HL-60 (cell line): Measurements from ENCODE around the gene UGGT2.

Experiments used
- DNase-seq, 2 experiments: peaks; one replicate each; pipeline ENCODE4 v3.0.0-alpha.2; 2010 to 2020; ENCODE audit warnings: low read depth in 1 of 2, low spot score in 1 of 2
- H3K27ac ChIP-seq: fragments of 250-450 bp; sonication (Bioruptor Pico); replicated peaks from 2 replicates; pipeline ENCODE4 v1.5.1; 2020; ENCODE audit warnings: mild to moderate bottlenecking, moderate library complexity
- H3K27me3 ChIP-seq: fragments of 250-450 bp; sonication (Bioruptor Pico); 2 replicates; pipeline ENCODE4 v1.5.1; 2021; ENCODE audit warnings: mild to moderate bottlenecking, moderate library complexity; ENCODE audit not compliant: insufficient read depth, poor library complexity, severe bottlenecking
- H3K4me3 ChIP-seq: replicated peaks from 2 replicates; pipeline ENCODE4 v1.5.1; 2011; ENCODE audit warnings: mild to moderate bottlenecking, control low read depth, low read length; ENCODE audit not compliant: insufficient read depth
- GABPA ChIP-seq: IDR thresholded peaks from 2 replicates; pipeline ENCODE4 v1.6.1; 2012; ENCODE audit warnings: low read depth
- POLR2AphosphoS5 ChIP-seq: IDR thresholded peaks from 2 replicates; pipeline ENCODE4 v1.6.1; 2012; ENCODE audit warnings: low read depth
- SPI1 ChIP-seq: IDR thresholded peaks from 2 replicates; pipeline ENCODE4 v1.6.1; 2012; ENCODE audit warnings: low read depth, mild to moderate bottlenecking, borderline replicate concordance
- TF ChIP-seq, protein P1 (sequence below): IDR thresholded peaks from 2 replicates; pipeline ENCODE4 v1.6.1; 2012; ENCODE audit warnings: low read depth; ENCODE audit not compliant: insufficient replicate concordance
- TF ChIP-seq, protein P2 (sequence below): IDR thresholded peaks from one replicate; pipeline ENCODE4 v1.5.1; 2011; ENCODE audit warnings: low read length, control low read depth, inconsistent platforms; ENCODE audit not compliant: insufficient read depth

The UGGT2 gene

GRCh38 chr13:96089139-96089538, 35.9 kb upstream of the UGGT2 start:
- H3K4me3 ChIP-seq, result no peak overlapping the region
- H3K27ac ChIP-seq, result no peak overlapping the region
- no peak for TF ChIP-seq GABPA
- no peak for TF ChIP-seq SPI1
- TF ChIP-seq POLR2AphosphoS5, result no peak
- TF ChIP-seq, protein P1, sequence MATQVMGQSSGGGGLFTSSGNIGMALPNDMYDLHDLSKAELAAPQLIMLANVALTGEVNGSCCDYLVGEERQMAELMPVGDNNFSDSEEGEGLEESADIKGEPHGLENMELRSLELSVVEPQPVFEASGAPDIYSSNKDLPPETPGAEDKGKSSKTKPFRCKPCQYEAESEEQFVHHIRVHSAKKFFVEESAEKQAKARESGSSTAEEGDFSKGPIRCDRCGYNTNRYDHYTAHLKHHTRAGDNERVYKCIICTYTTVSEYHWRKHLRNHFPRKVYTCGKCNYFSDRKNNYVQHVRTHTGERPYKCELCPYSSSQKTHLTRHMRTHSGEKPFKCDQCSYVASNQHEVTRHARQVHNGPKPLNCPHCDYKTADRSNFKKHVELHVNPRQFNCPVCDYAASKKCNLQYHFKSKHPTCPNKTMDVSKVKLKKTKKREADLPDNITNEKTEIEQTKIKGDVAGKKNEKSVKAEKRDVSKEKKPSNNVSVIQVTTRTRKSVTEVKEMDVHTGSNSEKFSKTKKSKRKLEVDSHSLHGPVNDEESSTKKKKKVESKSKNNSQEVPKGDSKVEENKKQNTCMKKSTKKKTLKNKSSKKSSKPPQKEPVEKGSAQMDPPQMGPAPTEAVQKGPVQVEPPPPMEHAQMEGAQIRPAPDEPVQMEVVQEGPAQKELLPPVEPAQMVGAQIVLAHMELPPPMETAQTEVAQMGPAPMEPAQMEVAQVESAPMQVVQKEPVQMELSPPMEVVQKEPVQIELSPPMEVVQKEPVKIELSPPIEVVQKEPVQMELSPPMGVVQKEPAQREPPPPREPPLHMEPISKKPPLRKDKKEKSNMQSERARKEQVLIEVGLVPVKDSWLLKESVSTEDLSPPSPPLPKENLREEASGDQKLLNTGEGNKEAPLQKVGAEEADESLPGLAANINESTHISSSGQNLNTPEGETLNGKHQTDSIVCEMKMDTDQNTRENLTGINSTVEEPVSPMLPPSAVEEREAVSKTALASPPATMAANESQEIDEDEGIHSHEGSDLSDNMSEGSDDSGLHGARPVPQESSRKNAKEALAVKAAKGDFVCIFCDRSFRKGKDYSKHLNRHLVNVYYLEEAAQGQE, result no peak
- TF ChIP-seq, protein P2, sequence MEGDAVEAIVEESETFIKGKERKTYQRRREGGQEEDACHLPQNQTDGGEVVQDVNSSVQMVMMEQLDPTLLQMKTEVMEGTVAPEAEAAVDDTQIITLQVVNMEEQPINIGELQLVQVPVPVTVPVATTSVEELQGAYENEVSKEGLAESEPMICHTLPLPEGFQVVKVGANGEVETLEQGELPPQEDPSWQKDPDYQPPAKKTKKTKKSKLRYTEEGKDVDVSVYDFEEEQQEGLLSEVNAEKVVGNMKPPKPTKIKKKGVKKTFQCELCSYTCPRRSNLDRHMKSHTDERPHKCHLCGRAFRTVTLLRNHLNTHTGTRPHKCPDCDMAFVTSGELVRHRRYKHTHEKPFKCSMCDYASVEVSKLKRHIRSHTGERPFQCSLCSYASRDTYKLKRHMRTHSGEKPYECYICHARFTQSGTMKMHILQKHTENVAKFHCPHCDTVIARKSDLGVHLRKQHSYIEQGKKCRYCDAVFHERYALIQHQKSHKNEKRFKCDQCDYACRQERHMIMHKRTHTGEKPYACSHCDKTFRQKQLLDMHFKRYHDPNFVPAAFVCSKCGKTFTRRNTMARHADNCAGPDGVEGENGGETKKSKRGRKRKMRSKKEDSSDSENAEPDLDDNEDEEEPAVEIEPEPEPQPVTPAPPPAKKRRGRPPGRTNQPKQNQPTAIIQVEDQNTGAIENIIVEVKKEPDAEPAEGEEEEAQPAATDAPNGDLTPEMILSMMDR, result no peak
- H3K27me3 ChIP-seq, result peaks cover 66% of the 10 kb centered on the region
- no peak for DNase-seq

- Histone ChIP-seq H3K4me3 (no peak overlapping the region), H3K27ac (no peak overlapping the region), H3K27me3 (peaks cover 42% of the 10 kb centered on the region)
- no peak for DNase-seq
- TF ChIP-seq, protein P1, result no peak
- no peak for TF ChIP-seq GABPA
- TF ChIP-seq POLR2AphosphoS5, result no peak
- TF ChIP-seq, protein P2, result no peak
- TF ChIP-seq SPI1, result no peak
Measured at GRCh38 chr13:96086736-96087135, 33.5 kb upstream of the UGGT2 start.

DNA sequence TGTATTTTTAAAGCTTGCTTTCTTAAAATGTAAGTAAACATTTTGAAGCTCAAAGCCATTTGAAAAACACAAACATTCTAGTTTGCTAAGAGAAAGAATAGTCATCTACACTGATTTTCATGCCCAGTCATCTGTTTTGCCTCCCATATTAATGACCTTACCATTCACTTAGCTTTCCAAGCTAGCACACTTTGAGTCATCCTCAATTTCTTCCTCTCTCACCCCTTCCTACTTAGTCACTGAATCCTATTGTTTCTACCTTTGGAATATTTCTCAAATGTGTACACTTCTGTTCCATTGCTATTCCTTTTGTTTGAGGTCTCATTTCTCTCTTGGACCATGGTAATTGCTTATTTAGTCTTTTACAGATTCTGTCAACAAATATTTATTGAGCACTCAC, 29.4 kb upstream of the UGGT2 start:
- no peak overlapping the region for H3K4me3 ChIP-seq
- H3K27ac ChIP-seq, result no peak overlapping the region
- peaks cover 11% of the 10 kb centered on the region for H3K27me3 ChIP-seq
- DNase-seq, result no peak
- TF ChIP-seq, protein P2, result no peak
- TF ChIP-seq, protein P1, result no peak
- no peak for TF ChIP-seq SPI1
- no peak for TF ChIP-seq GABPA
- no peak for TF ChIP-seq POLR2AphosphoS5
